ENCODE measurements around the gene PTH2.
"Not testable (repeated sequence)": the region's sequence is repeated elsewhere in the genome, so short reads cannot be mapped to it uniquely, and the experiment has no call there.

Gene PTH2

GRCh38 chr19:49387936-49388372 lies 35.3 kb downstream of the PTH2 start, which contains the start of gene KASH5:
KASH5 (plus strand) TSS chr19:49388249; CDS start chr19:49390884, 2,635 bp downstream.
- peak; percentile 74 to 91 (median 78) for DNase-seq (ENCODE audit: low read depth in 3 of 3)

DNA sequence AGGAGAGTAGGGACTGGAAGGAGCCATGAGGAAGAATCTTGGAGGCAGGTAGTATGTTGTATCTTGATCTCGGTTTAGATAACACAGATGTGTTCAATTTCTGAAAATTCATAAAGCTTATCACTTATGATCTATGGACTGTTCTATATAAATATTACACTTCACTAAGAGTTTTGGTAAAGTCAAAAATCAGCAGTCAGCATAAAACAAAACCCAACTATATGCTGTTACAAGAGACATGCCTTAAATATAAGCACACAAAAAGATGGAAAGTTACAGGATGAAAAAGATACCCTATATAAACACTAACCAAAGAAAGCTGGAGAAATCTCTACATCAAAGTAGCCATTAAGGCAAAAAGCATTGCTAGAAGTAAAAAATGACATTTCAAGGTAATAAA lies 39.6 kb downstream of the PTH2 start:
- no peak for DNase-seq (ENCODE audit: low read depth in 3 of 3)

DNA sequence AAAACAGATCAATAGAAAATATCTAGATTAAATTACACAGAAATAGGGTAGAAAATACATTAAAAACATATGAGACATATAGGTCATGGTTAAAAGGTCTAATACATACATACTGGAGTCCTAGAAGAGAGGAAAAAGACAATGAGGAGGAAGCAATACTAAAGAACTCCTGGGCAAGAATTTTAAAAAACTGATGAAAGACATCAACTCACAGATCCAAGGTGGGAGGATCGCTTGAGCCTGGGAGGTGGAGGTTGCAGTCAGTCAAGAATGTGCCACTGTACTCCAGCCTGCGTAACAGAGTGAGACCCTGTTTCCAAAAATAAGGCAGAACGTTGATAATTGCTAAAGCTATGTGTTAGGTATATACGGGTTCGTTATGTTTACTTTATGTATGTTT lies 40.6 kb downstream of the PTH2 start:
- no peak for DNase-seq (ENCODE audit: low read depth in 3 of 3)

DNA sequence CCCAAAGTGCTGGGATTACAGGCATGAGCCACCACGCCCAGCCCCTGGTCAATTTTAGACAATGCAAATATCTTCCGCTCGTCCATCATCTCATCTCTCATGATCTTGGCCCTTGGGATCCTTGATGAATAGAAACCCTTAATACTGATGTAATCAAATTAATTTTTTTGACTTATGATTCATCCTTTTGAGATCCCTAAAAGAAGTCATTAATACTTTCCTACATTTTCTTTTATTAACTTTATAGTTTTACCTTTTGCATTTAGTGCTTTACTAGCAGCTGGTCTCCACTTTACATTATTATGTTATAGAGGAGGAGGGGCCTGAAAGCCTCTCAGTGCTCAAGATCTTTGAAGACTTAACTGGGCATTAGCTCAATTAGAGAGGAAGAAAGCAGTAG lies 42.9 kb downstream of the PTH2 start:
- DNase-seq (ENCODE audit: low read depth in 3 of 3): no peak

GRCh38 chr19:49378512-49378911 lies 44.7 kb downstream of the PTH2 start:
- DNase-seq (ENCODE audit: low read depth in 3 of 3): no peak

GRCh38 chr19:49374665-49375434 lies 48.4 kb downstream of the PTH2 start:
- no peak for DNase-seq (ENCODE audit: low read depth in 3 of 3)

GRCh38 chr19:49373174-49373573 lies 50.1 kb downstream of the PTH2 start:
- not testable (repeated sequence) for DNase-seq (ENCODE audit: low read depth in 3 of 3)

Measured in stimulated activated CD4-positive, alpha-beta T cell treated with anti-CD3 and anti-CD28 coated beads, TNF-alpha, amount 100 ng/mL, for 24 hours (primary cell).